RPMI8226 (cell line): ENCODE data around the gene ELMO1.

Experiments used
- DNase-seq: peaks from one replicate; pipeline ENCODE4 v3.0.0-alpha.2; 2015

ELMO1 gene

GRCh38 chr7:37110660-37111424 is 337.8 kb downstream of the ELMO1 start:
- no peak for DNase-seq

DNA sequence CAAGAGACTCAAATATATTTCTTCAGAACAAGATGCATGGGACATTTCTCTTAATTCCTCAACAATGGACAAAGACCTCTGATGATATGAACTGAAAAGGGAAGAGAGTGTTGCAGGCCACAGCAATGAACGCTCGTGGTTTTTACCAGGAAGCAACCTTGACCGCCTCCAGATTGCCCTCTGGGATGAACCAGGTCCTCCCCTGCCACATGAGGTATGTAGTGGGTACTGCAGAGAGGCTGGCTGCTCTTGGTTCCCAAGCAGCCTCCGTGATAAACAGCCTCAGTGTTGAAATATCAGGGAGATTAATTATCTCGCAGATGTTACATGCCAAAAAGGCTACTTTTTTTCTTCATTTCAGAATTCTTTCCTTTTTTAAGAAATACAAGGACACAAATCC is 338.8 kb downstream of the ELMO1 start:
- no peak for DNase-seq

- no peak for DNase-seq
Measured at GRCh38 chr7:37109016-37109683, 339.5 kb downstream of the ELMO1 start.

DNA sequence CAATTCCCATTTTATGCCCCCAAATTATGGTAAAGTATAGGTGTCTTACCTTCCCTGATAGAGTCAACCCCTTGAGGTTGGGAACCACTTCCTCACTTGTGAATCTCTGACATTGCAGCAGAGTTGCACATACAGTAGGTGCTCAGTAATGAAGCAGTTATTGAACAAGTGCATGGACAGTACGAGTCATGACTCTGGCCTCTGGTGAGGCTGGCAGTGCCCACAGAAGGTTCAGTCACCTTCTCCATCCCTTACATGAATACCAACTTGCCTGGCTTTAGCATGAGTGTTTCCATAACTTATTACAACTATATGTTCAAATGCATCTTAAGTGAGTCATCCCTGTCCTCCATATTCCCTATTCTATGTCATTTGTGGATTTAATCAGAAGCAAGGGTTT is 340.0 kb downstream of the ELMO1 start:
- DNase-seq: no peak

- DNase-seq: no peak
Measured at GRCh38 chr7:37107047-37107750, 341.5 kb downstream of the ELMO1 start.

GRCh38 chr7:37105762-37106161 is 342.9 kb downstream of the ELMO1 start:
- no peak for DNase-seq

DNA sequence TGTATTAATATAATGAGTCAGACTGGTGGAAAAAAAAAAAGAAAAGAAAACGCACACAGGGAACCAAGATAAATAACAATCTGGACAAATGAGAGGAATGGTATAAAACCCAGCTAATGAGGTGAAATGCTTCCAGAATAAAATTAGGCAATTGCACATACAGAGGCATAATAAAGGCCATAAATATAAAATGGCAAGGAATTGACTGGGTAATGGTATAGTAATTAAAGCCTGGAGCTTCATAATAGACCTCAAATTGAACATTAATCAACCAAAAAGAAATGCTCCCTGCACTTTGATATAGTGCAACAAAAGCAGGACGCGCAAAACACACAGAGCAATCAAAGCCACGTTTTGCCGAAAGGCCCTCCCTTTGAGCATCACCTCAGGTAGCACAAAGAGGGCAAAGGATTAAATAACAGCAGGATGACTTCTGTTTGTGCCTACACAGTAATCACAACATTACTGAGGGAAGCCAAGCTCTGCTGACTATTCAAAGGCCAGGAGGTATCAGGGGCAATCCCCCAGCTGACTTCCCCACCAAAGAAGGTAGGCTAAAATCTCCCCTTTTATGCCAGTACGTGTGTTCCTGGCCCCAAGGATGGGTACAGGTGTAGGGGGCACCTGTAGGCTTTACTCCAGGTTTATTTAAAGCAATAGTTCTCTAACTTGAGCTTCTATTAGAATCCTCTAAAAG is 343.7 kb downstream of the ELMO1 start:
- no peak for DNase-seq

- DNase-seq: no peak
Measured at GRCh38 chr7:37102518-37103137, 346.0 kb downstream of the ELMO1 start.

GRCh38 chr7:37100735-37101331 is 347.8 kb downstream of the ELMO1 start:
- peak; percentile 9 for DNase-seq

- no peak for DNase-seq
Measured at GRCh38 chr7:37098762-37099161, 349.9 kb downstream of the ELMO1 start.

- DNase-seq: no peak
Measured at GRCh38 chr7:37097983-37098382, 350.7 kb downstream of the ELMO1 start.

- DNase-seq: no peak
Measured at GRCh38 chr7:37097276-37097675, 351.4 kb downstream of the ELMO1 start.

DNA sequence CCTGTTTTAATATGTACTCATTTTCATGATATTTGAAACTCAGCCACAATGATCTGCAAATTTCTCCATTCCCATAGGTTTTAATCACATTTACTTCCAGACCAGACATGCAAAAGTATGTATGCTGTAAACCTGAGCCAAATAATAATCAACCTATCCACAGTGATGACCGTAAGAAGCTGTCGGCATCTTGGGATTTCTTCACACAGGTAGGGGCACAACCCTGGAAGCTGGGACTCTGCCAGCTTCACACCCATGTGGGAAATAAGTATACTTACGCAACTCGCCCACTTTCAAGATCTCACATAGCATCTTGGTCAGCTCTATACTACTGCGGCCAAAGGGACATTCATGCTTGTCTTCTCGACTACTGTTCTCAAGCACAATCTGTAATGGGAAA is 352.3 kb downstream of the ELMO1 start:
- DNase-seq: no peak

GRCh38 chr7:37095122-37095521 is 353.5 kb downstream of the ELMO1 start:
- no peak for DNase-seq

DNA sequence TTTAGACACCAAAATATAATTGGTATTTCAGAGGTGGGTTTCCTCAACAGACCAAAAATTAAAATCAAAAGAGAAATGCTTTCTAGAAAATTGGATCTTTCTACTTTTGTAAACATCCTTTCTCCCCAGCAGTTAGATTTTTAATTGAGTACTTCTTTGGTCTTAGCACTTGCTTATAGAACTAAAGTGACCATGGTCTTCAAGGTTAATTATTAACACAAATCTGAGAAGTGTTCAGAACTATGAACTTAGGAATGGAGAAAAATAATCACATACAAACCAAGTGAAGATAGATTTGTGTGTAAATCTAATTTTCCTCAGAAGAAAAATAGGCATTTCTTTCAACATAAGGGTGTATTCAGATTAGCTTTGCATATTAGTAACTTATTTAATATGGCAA is 355.4 kb downstream of the ELMO1 start:
- DNase-seq: no peak

- DNase-seq: no peak
Measured at GRCh38 chr7:37092548-37092947, 356.1 kb downstream of the ELMO1 start.

GRCh38 chr7:37089972-37090371 is 358.7 kb downstream of the ELMO1 start:
- no peak for DNase-seq

- DNase-seq: no peak
Measured at GRCh38 chr7:37085600-37085999, 363.1 kb downstream of the ELMO1 start.

DNA sequence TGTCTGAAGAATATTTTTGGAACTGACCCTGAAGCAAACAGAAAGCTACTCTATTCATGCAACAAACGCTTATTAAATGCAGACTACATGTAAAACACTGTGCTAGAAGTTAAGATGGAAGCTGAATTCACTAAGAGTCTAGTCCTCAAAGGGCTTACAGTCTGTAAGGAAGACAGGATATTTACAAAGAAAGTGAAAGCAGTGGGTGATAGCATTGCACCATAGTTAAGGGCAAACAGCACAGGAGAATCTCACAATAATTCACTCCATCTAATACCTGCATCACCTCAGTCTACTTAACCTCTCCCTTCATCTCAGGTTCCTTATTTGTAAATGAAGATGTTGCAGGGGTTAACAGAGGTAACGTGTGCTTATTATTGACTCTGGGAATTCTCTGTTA is 364.4 kb downstream of the ELMO1 start:
- DNase-seq: no peak

GRCh38 chr7:37083311-37084096 is 365.2 kb downstream of the ELMO1 start:
- DNase-seq: no peak

GRCh38 chr7:37081436-37081835 is 367.2 kb downstream of the ELMO1 start:
- DNase-seq: peak; percentile 65

GRCh38 chr7:37079420-37079819 is 369.2 kb downstream of the ELMO1 start:
- DNase-seq: no peak
